ENCODE measurements around the gene MED7.

DNA sequence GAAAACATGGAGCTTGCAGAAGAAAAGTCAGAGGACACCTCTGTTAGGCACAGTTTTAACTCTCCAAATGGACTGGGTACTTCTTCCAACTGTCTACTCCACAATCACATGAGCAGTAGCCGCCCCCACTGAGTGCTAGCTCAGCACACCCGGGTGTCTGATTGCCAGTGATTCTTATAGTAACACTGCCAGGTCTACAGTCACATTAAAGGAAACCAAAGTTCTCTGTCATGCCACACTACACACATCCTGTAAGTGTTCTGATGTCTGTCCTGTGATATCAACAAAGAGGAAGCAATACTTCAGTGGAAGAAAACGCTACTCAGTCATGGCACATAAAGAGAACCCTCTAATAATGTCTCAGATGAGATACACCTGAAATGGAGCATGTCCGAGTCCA lies 33.7 kb downstream of the MED7 start, which contains the start of gene HAVCR2:
- TF ChIP-seq CTCF (IDR thresholded peaks at IDR 0.05) (no peak), POLR2A (IDR thresholded peaks at IDR 0.05) (no peak)

Data from heart left ventricle (tissue), 13 donors.